ENCODE data around the gene MAP3K10. TPM values are rescaled to one million over a fixed set of nuclear protein-coding genes. Genes with fewer than 3 reads are reported as not detected.

Gene MAP3K10
- total RNA-seq, 1 donor from 2014 or later: 20.6 TPM

DNA sequence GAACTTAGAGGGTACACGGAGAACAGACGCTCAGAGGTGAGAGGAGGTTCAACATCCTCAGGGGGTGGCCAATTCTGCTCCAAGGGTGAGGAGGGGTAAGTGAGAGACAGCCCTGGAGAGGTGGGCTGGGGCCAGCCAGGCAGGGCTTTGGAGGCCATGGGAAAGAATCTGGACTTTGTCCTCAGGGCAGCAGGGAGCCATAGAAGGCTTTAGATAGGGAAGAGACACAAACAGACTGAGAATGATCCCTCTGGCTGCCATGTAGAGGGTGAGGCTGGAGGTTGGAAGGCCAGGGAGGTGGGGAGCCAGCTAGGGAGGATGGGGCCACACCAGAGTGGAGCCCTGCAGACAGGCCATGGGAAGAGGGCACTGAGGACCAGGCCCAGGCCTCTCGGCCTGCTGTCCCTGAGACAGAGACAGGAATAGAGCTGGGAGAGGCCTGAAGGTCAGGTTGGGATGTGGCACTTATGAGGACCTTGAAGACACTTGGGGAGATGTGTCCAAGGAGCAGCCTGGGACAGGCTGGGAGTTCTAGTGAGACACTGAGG is 64.5 kb downstream of the MAP3K10 start:
- Mint-ChIP-seq H3K4me1 (ENCODE audit: unreplicated experiment) (no peaks in the 10 kb centered on the region), H3K27me3 (ENCODE audit: unreplicated experiment) (peaks cover 6% of the 10 kb centered on the region), H3K4me3 (ENCODE audit: unreplicated experiment) (peak overlapping the region; percentile 34), H3K9me3 (ENCODE audit: unreplicated experiment) (no peaks in the 10 kb centered on the region), H3K27ac (ENCODE audit: unreplicated experiment) (no peak overlapping the region), H3K36me3 (ENCODE audit: low read depth, unreplicated experiment) (peaks cover 36% of the 10 kb centered on the region)
- DNase-seq (ENCODE audit: low spot score): no peak
- no peak for TF ChIP-seq CTCF (IDR thresholded peaks at IDR 0.05; ENCODE audit: unreplicated experiment)

DNA sequence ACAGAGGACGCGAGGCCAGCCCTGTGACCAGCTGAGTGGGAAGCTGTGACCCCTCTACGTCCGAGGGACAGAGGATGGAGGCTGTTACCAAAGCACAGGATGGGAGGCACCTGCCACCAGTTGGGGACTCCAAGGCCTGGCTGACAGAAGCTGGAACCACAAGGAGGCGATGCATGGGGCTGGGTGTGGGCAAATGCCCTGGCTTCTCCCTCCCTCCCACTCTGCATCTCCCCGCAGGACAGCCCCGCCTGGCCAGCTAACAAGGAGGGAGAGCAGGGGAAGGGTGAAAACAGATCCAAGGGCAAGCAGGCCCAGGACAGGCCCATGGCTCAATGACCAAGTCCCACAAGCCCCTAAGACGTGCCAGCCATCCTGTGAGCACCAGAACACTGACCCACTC is 65.3 kb downstream of the MAP3K10 start:
- Mint-ChIP-seq H3K9me3 (ENCODE audit: unreplicated experiment) (no peaks in the 10 kb centered on the region), H3K27ac (ENCODE audit: unreplicated experiment) (no peak overlapping the region), H3K27me3 (ENCODE audit: unreplicated experiment) (peaks cover 6% of the 10 kb centered on the region), H3K4me1 (ENCODE audit: unreplicated experiment) (no peaks in the 10 kb centered on the region), H3K4me3 (ENCODE audit: unreplicated experiment) (no peak overlapping the region), H3K36me3 (ENCODE audit: low read depth, unreplicated experiment) (peaks cover 33% of the 10 kb centered on the region)
- TF ChIP-seq CTCF (IDR thresholded peaks at IDR 0.05; ENCODE audit: unreplicated experiment): no peak
- DNase-seq (ENCODE audit: low spot score): no peak

- Mint-ChIP-seq H3K9me3 (ENCODE audit: unreplicated experiment) (no peaks in the 10 kb centered on the region), H3K4me3 (ENCODE audit: unreplicated experiment) (peak overlapping the region; percentile 73), H3K4me1 (ENCODE audit: unreplicated experiment) (no peaks in the 10 kb centered on the region), H3K36me3 (ENCODE audit: low read depth, unreplicated experiment) (peaks cover 30% of the 10 kb centered on the region), H3K27ac (ENCODE audit: unreplicated experiment) (no peak overlapping the region), H3K27me3 (ENCODE audit: unreplicated experiment) (peaks cover 7% of the 10 kb centered on the region)
- DNase-seq (ENCODE audit: low spot score): no peak
- no peak for TF ChIP-seq CTCF (IDR thresholded peaks at IDR 0.05; ENCODE audit: unreplicated experiment)
Measured at GRCh38 chr19:40257096-40257517, 65.9 kb downstream of the MAP3K10 start.

DNA sequence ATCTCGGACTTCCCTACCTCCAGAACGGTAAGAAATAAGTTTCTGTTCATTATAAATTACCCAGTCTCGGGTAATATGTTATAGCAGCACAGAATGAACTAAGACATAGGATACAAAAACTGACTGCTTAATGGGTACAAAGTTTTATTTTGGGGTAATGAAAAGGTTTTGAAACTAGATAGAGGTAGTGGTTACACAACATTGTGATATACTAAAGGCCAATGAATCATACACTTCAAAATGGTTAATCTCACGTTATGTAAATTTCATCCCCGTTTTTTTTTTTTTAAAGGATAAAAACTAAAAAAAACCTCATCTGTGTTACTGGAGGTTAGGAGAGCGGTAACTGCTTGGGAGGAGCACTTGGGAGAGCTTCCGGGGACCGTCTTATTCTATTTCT is 70.4 kb downstream of the MAP3K10 start:
- Mint-ChIP-seq H3K27ac (ENCODE audit: unreplicated experiment) (no peak overlapping the region), H3K4me1 (ENCODE audit: unreplicated experiment) (no peaks in the 10 kb centered on the region), H3K27me3 (ENCODE audit: unreplicated experiment) (peaks cover 12% of the 10 kb centered on the region), H3K36me3 (ENCODE audit: low read depth, unreplicated experiment) (peaks cover 17% of the 10 kb centered on the region), H3K9me3 (ENCODE audit: unreplicated experiment) (no peaks in the 10 kb centered on the region), H3K4me3 (ENCODE audit: unreplicated experiment) (no peak overlapping the region)
- TF ChIP-seq CTCF (IDR thresholded peaks at IDR 0.05; ENCODE audit: unreplicated experiment): no peak
- no peak for DNase-seq (ENCODE audit: low spot score)

GRCh38 chr19:40262422-40262821 is 71.2 kb downstream of the MAP3K10 start:
- Mint-ChIP-seq H3K27me3 (ENCODE audit: unreplicated experiment) (peaks cover 15% of the 10 kb centered on the region), H3K27ac (ENCODE audit: unreplicated experiment) (no peak overlapping the region), H3K36me3 (ENCODE audit: low read depth, unreplicated experiment) (peaks cover 15% of the 10 kb centered on the region), H3K9me3 (ENCODE audit: unreplicated experiment) (no peaks in the 10 kb centered on the region), H3K4me3 (ENCODE audit: unreplicated experiment) (no peak overlapping the region), H3K4me1 (ENCODE audit: unreplicated experiment) (no peaks in the 10 kb centered on the region)
- DNase-seq (ENCODE audit: low spot score): no peak
- no peak for TF ChIP-seq CTCF (IDR thresholded peaks at IDR 0.05; ENCODE audit: unreplicated experiment)

Measured in endothelial cell (in vitro differentiated cells).